ENCODE data around the gene ANKS3. TPM values are rescaled to one million over a fixed set of nuclear protein-coding genes. Genes with fewer than 3 reads are reported as not detected.

ANKS3 gene
- total and polyA plus RNA-seq, 2 experiments from 2014 or later = 22.5 to 24.9 TPM

- Histone ChIP-seq H3K9me2 (ENCODE audit: insufficient read depth) (no peaks in the 10 kb centered on the region), H3K4me2 (no peak overlapping the region), H3F3A (replicated peaks; ENCODE audit: low read depth) (peaks cover 3% of the 10 kb centered on the region; the same call in 1 of the 2 replicates), H3K4me1 (ENCODE audit: insufficient read depth) (peaks cover 14% of the 10 kb centered on the region), H4K20me1 (replicated peaks; ENCODE audit: insufficient read depth) (no peaks in the 10 kb centered on the region; the same call in 1 of the 2 replicates), H3K27me3 (ENCODE audit: insufficient read depth) (no peaks in the 10 kb centered on the region), H3K27ac (ENCODE audit: low read depth) (no peak overlapping the region), H3K79me2 (replicated peaks; ENCODE audit: insufficient read depth) (no peaks in the 10 kb centered on the region), H3K36me3 (ENCODE audit: insufficient read depth) (no peaks in the 10 kb centered on the region), H2AFZ (no peak overlapping the region), H3K4me3 (no peak overlapping the region)
- no peak for TF ChIP-seq ETS1 (IDR thresholded peaks at IDR 0.05)
- no peak for TF ChIP-seq ZNF331 (CRISPR knock-in tag; IDR thresholded peaks at IDR 0.05; ENCODE audit: low read depth)
- no peak for TF ChIP-seq CTCF (conservative IDR thresholded peaks at IDR 0.05; ENCODE audit: low read depth in 2 of 2)
- TF ChIP-seq ZNF114 (CRISPR knock-in tag; IDR thresholded peaks at IDR 0.05) = no peak
- no peak for TF ChIP-seq JUNB (IDR thresholded peaks at IDR 0.05; ENCODE audit: unreplicated experiment)
- TF ChIP-seq STAT1 (IDR thresholded peaks at IDR 0.05; ENCODE audit: unreplicated experiment) = no peak
- no peak for TF ChIP-seq POLR2AphosphoS5 (IDR thresholded peaks at IDR 0.05; ENCODE audit: low read depth)
- no peak for TF ChIP-seq NANOG (IDR thresholded peaks at IDR 0.05; ENCODE audit: borderline replicate concordance)
- TF ChIP-seq EZH2 (IDR thresholded peaks at IDR 0.05; ENCODE audit: low read depth, unreplicated experiment) = no peak
- no peak for TF ChIP-seq ZNF462 (CRISPR knock-in tag; IDR thresholded peaks at IDR 0.05)
- TF ChIP-seq REST (IDR thresholded peaks at IDR 0.05; ENCODE audit: unreplicated experiment) = no peak
- TF ChIP-seq CREB1 (CRISPR knock-in tag; IDR thresholded peaks at IDR 0.05; ENCODE audit: low read depth) = no peak
- no peak for TF ChIP-seq EZH2phosphoT487 (IDR thresholded peaks at IDR 0.05; ENCODE audit: unreplicated experiment)
- no peaks in the 10 kb centered on the region for H3K36me3 Mint-ChIP-seq (ENCODE audit: low read depth)
- H3K9me3 Mint-ChIP-seq = no peaks in the 10 kb centered on the region
- DNase-seq (ENCODE audit: low spot score) (no peak), ATAC-seq (peak; percentile 32)
- peaks cover 20% of the 10 kb centered on the region for H3K4me1 Mint-ChIP-seq
- H3K27me3 Mint-ChIP-seq (ENCODE audit: insufficient read depth, low read depth, poor library complexity) = peaks cover 15% of the 10 kb centered on the region
- H3K4me3 Mint-ChIP-seq = no peak overlapping the region
- no peak overlapping the region for H3K27ac Mint-ChIP-seq
These were observed 10.6 kb upstream of the ANKS3 start for GRCh38 chr16:4744555-4745273.
